ENCODE data around the gene CCDC188. TPM values are rescaled to one million over a fixed set of nuclear protein-coding genes. Genes with fewer than 3 reads are reported as not detected.

CCDC188 gene
- total and polyA plus RNA-seq, 2 of the 8 experiments (the other 6 are each of a cell fraction or from before 2014, with no cell fraction given), result not detected

GRCh38 chr22:20127318-20127868 lies 23.5 kb downstream of the CCDC188 start:
- WGBS, 2 experiments (ENCODE audit: extremely low coverage in 1 of 2, insufficient coverage in 1 of 2, insufficient read length in 1 of 2, insufficient replicate concordance in 2 of 2, low coverage in 1 of 2, low lambda C conversion rate in 2 of 2, missing lambda C conversion rate in 1 of 2), result 96% methylated on average over 15 of the region's 15 CpGs; no CpG with 5 or more reads in 1 of the 2 experiments
- Histone ChIP-seq H3K79me2 (ENCODE audit: control insufficient read depth in 1 of 2, insufficient read depth in 2 of 2, low read length in 2 of 2) (peaks cover 7 to 21% of the 10 kb centered on the region in 2 experiments; a peak in 3 of 4 replicates), H3K14ac (ENCODE audit: insufficient read length) (no peak overlapping the region), H3K23me2 (ENCODE audit: low read depth, low read length) (peaks cover 11% of the 10 kb centered on the region; the same call in 1 of the 2 replicates), H3K27ac (ENCODE audit: low read depth, low read length) (no peak overlapping the region), H3K4me1 (replicated peaks in 1 of 4; ENCODE audit: control insufficient read depth in 3 of 4, insufficient read depth in 4 of 4, low read length in 3 of 4) (peaks cover 0 to 7% (median 2%) of the 10 kb centered on the region in 4 experiments; a peak in 4 of 7 replicates), H4K91ac (replicated peaks; ENCODE audit: insufficient read length, low read length) (no peak overlapping the region), H2BK12ac (ENCODE audit: low read depth, low read length) (no peak overlapping the region), H3K36me3 (ENCODE audit: control insufficient read depth in 2 of 4, insufficient read depth in 4 of 4, low read length in 3 of 4) (peaks cover 29 to 48% (median 37%) of the 10 kb centered on the region in 4 experiments), H2AFZ (ENCODE audit: low read length) (no peak overlapping the region), H3K4ac (replicated peaks; ENCODE audit: insufficient read length, low read depth, low read length) (no peak overlapping the region), H2BK5ac (ENCODE audit: low read depth, low read length) (no peak overlapping the region), H3K9ac (replicated peaks in 1 of 4; ENCODE audit: extremely low read depth in 1 of 4, low read depth in 3 of 4, low read length in 3 of 4) (no peak overlapping the region; a peak in 1 of 7 replicates), H3K79me1 (ENCODE audit: low read depth, low read length) (peaks cover 6% of the 10 kb centered on the region), H2AK5ac (ENCODE audit: low read depth, low read length) (no peak overlapping the region), H4K5ac (ENCODE audit: insufficient read length, low read depth, low read length) (no peak overlapping the region), H2BK20ac (ENCODE audit: low read length) (no peak overlapping the region), H3K23ac (ENCODE audit: insufficient read length) (no peak overlapping the region), H3K27me3 (replicated peaks in 1 of 4; ENCODE audit: control insufficient read depth in 3 of 4, extremely low read depth in 1 of 4, insufficient read depth in 3 of 4, low read length in 3 of 4) (no peaks in the 10 kb centered on the region; a peak in 2 of 7 replicates), H3K56ac (replicated peaks; ENCODE audit: insufficient read length, low read depth, low read length) (no peak overlapping the region), H3K4me2 (ENCODE audit: insufficient read depth in 1 of 2, low read depth in 2 of 2, low read length in 2 of 2) (no peak overlapping the region), H3K18ac (ENCODE audit: extremely low read depth, low read length) (no peak overlapping the region), H3K9me3 (ENCODE audit: insufficient read depth in 2 of 2, low read depth in 1 of 2, low read length in 1 of 2) (no peaks in the 10 kb centered on the region), H3K4me3 (ENCODE audit: extremely low read depth in 1 of 4, insufficient read depth in 2 of 4, low read depth in 3 of 4, low read length in 4 of 4) (no peak overlapping the region), H2BK120ac (replicated peaks; ENCODE audit: low read depth, low read length) (no peak overlapping the region), H2BK15ac (ENCODE audit: low read length) (no peak overlapping the region), H4K8ac (ENCODE audit: extremely low read depth, insufficient read depth, low read length) (peak overlapping the region; percentile 20; the same call in 1 of the 2 replicates), H4K20me1 (replicated peaks in 1 of 2; ENCODE audit: control insufficient read depth in 1 of 2, insufficient read depth in 2 of 2, low read length in 2 of 2) (peaks cover 30 to 45% of the 10 kb centered on the region in 2 experiments)
- DNase-seq (ENCODE audit: low read depth in 1 of 2, low spot score in 2 of 2) (no peak), FAIRE-seq (no peak)
- TF ChIP-seq POLR2A (IDR thresholded peaks at IDR 0.05; ENCODE audit: control extremely low read depth in 1 of 2, low read depth in 2 of 2, low read length in 2 of 2) (peak in 1 of 2 experiments; percentile 52; a peak in 1 of 3 replicates), POLR2AphosphoS5 (IDR thresholded peaks at IDR 0.05; ENCODE audit: low read depth, low read length) (peak; percentile 77; the same call in 1 of the 2 replicates), CREB1 (IDR thresholded peaks at IDR 0.05) (no peak)
- ChIA-PET POLR2A (ENCODE audit: partially characterized antibody) (interaction anchor here (0.7 to 8.3 kb wide), 14 partner anchors 9 to 159 kb away, joined by 3 to 223 read pairs (median 5); partner anchors contain the start of genes DGCR8, RANBP1 and TRMT2A), CTCF (ENCODE audit: partially characterized antibody) (interaction anchor here (0.8 kb wide), 1 partner anchor 11 kb away, joined by 3 read pairs; the partner anchor contains the start of gene RANBP1)
